Hepatocyte (in vitro differentiated cells): ENCODE data around the gene TFDP3. TPM values are rescaled to one million over a fixed set of nuclear protein-coding genes. Genes with fewer than 3 reads are reported as not detected.

Experiments used
- DNase-seq: peaks from one replicate; pipeline ENCODE4 v3.0.0-alpha.2; 2016; ENCODE audit warnings: low spot score
- H2AFZ ChIP-seq: fragments of 200-600 bp; sonication (generic); 2 replicates; pipeline ENCODE4 v1.6.0; 2016; ENCODE audit warnings: antibody characterized with exemption, mild to moderate bottlenecking
- H3K27ac ChIP-seq: fragments of 200-600 bp; sonication (generic); 2 replicates; pipeline ENCODE4 v1.5.1; 2016; ENCODE audit warnings: mild to moderate bottlenecking
- H3K27me3 ChIP-seq: fragments of 200-600 bp; sonication (generic); 2 replicates; pipeline ENCODE4 v1.6.1; 2016
- H3K36me3 ChIP-seq: fragments of 200-600 bp; sonication (generic); replicated peaks from 2 replicates; pipeline ENCODE4 v1.5.1; 2016; ENCODE audit warnings: low read depth; ENCODE audit not compliant: insufficient read depth
- H3K4me1 ChIP-seq: fragments of 200-600 bp; sonication (generic); 2 replicates; pipeline ENCODE4 v1.5.1; 2016; ENCODE audit warnings: mild to moderate bottlenecking, moderate library complexity; ENCODE audit not compliant: insufficient read depth
- H3K4me2 ChIP-seq: fragments of 200-600 bp; sonication (generic); 2 replicates; pipeline ENCODE4 v1.6.0; 2016
- H3K4me3 ChIP-seq: fragments of 200-600 bp; sonication (generic); 2 replicates; pipeline ENCODE4 v1.5.1; 2016; ENCODE audit warnings: mild to moderate bottlenecking
- H3K79me2 ChIP-seq: fragments of 200-600 bp; sonication (generic); 2 replicates; pipeline ENCODE4 v1.6.0; 2017; ENCODE audit warnings: mild to moderate bottlenecking
- H3K9me2 ChIP-seq: fragments of 200-600 bp; sonication (generic); replicated peaks from 2 replicates; pipeline ENCODE4 v1.6.0; 2017; ENCODE audit warnings: mild to moderate bottlenecking; ENCODE audit not compliant: insufficient read depth
- H3K9me3 ChIP-seq: fragments of 200-600 bp; sonication (generic); 2 replicates; pipeline ENCODE4 v1.5.1; 2016; ENCODE audit warnings: low read depth, mild to moderate bottlenecking
- H4K20me1 ChIP-seq: fragments of 200-600 bp; sonication (generic); 2 replicates; pipeline ENCODE4 v1.6.0; 2016; ENCODE audit warnings: mild to moderate bottlenecking; ENCODE audit not compliant: insufficient read depth, poor library complexity, severe bottlenecking
- CTCF ChIP-seq: fragments of 200-600 bp; sonication (generic); IDR thresholded peaks from 2 replicates; pipeline ENCODE4 v1.5.1; 2016; ENCODE audit warnings: antibody characterized with exemption, mild to moderate bottlenecking; ENCODE audit not compliant: poor library complexity
- EZH2 ChIP-seq: fragments of 200-600 bp; sonication (generic); IDR thresholded peaks from 2 replicates; pipeline ENCODE4 v1.6.1; 2016; ENCODE audit warnings: antibody characterized with exemption, mild to moderate bottlenecking, borderline replicate concordance
- EZH2phosphoT487 ChIP-seq: fragments of 200-600 bp; sonication (generic); IDR thresholded peaks from one replicate; pipeline ENCODE4 v1.6.1; 2018; ENCODE audit warnings: antibody characterized with exemption, mild to moderate bottlenecking, low read depth, moderate library complexity; ENCODE audit not compliant: unreplicated experiment, severe bottlenecking
- WGBS: methylation state at CpG from one replicate; pipeline ENCODE4 v1.1.6; 2016; ENCODE audit warnings: low lambda C conversion rate; ENCODE audit errors: missing lambda C conversion rate; 5-methylcytosine and 5-hydroxymethylcytosine counted together
- polyA plus RNA-seq: library from polyadenylated mRNA; unstranded; fragments of >200 nt; fragmentation: Nextera tagmentation; extraction: Ambion mirVana; gene quantifications from 2 replicates; pipeline ENCODE4 v1.2.1, GENCODE V29; 2016
- total RNA-seq: library from RNA; depleted of rRNA; stranded (reverse); fragments of >200 nt; gene quantifications from 2 replicates; pipeline ENCODE4 v1.2.3, GENCODE V29; 2014

Gene TFDP3
- total and polyA plus RNA-seq, 2 experiments from 2014 or later = not detected

GRCh38 chrX:133249266-133250058, 31.3 kb upstream of the TFDP3 start:
- whole genome bisulfite sequencing = 65% methylated on average over 4 of the region's 4 CpGs
- Histone ChIP-seq H3K79me2 (no peaks in the 10 kb centered on the region), H3K4me3 (no peak overlapping the region), H3K27me3 (no peaks in the 10 kb centered on the region), H3K4me1 (peaks cover 3% of the 10 kb centered on the region), H3K9me3 (no peaks in the 10 kb centered on the region), H2AFZ (no peak overlapping the region), H3K36me3 (no peaks in the 10 kb centered on the region), H3K27ac (no peak overlapping the region), H3K9me2 (no peaks in the 10 kb centered on the region), H3K4me2 (no peak overlapping the region), H4K20me1 (no peaks in the 10 kb centered on the region)
- TF ChIP-seq EZH2 (no peak), CTCF (peak; percentile 19)
- no peak for DNase-seq

- no peak overlapping the region for H3K27ac ChIP-seq
- no peaks in the 10 kb centered on the region for H3K9me3 ChIP-seq
- TF ChIP-seq CTCF (no peak), EZH2 (no peak), EZH2phosphoT487 (no peak)
- no peaks in the 10 kb centered on the region for H3K27me3 ChIP-seq
- DNase-seq = no peak
- H3K79me2 ChIP-seq = no peaks in the 10 kb centered on the region
- H3K4me2 ChIP-seq = no peak overlapping the region
- WGBS = 56% methylated on average over 2 of the region's 2 CpGs
- H4K20me1 ChIP-seq = no peaks in the 10 kb centered on the region
- H3K4me1 ChIP-seq = peaks cover 3% of the 10 kb centered on the region
- no peaks in the 10 kb centered on the region for H3K9me2 ChIP-seq
- no peak overlapping the region for H3K4me3 ChIP-seq
- no peak overlapping the region for H2AFZ ChIP-seq
- H3K36me3 ChIP-seq = no peaks in the 10 kb centered on the region
Observed at GRCh38 chrX:133248177-133248576, 30.0 kb upstream of the TFDP3 start.

- Histone ChIP-seq H3K4me2 (no peak overlapping the region), H4K20me1 (no peaks in the 10 kb centered on the region), H2AFZ (no peak overlapping the region), H3K36me3 (no peaks in the 10 kb centered on the region), H3K27ac (no peak overlapping the region), H3K9me3 (no peaks in the 10 kb centered on the region), H3K27me3 (no peaks in the 10 kb centered on the region), H3K79me2 (no peaks in the 10 kb centered on the region), H3K4me1 (peaks cover 3% of the 10 kb centered on the region), H3K4me3 (no peak overlapping the region), H3K9me2 (no peaks in the 10 kb centered on the region)
- TF ChIP-seq CTCF (no peak), EZH2 (no peak), EZH2phosphoT487 (no peak)
- DNase-seq = no peak
Observed at GRCh38 chrX:133246921-133247320, 28.8 kb upstream of the TFDP3 start.

- H3K4me3 ChIP-seq = no peak overlapping the region
- TF ChIP-seq EZH2phosphoT487 (no peak), EZH2 (no peak), CTCF (no peak)
- H3K4me2 ChIP-seq = no peak overlapping the region
- H3K27ac ChIP-seq = no peak overlapping the region
- H4K20me1 ChIP-seq = no peaks in the 10 kb centered on the region
- no peaks in the 10 kb centered on the region for H3K36me3 ChIP-seq
- no peaks in the 10 kb centered on the region for H3K27me3 ChIP-seq
- WGBS = 80% methylated on average over 3 of the region's 3 CpGs
- H3K9me3 ChIP-seq = no peaks in the 10 kb centered on the region
- no peaks in the 10 kb centered on the region for H3K9me2 ChIP-seq
- no peak overlapping the region for H2AFZ ChIP-seq
- H3K79me2 ChIP-seq = no peaks in the 10 kb centered on the region
- H3K4me1 ChIP-seq = no peaks in the 10 kb centered on the region
- DNase-seq = no peak
Observed at GRCh38 chrX:133235830-133236229, 17.7 kb upstream of the TFDP3 start.
